H1 (cell line): ENCODE results near the gene ANO9. TPM values are rescaled to one million over a fixed set of nuclear protein-coding genes. Genes with fewer than 3 reads are reported as not detected.
A peak's percentile ranks its signal among the peaks of the same experiment; 100 is the strongest.

ENCODE experiments used
- CTCF ChIA-PET: fragments of 300-600 bp; sonication (Branson Sonifier 250); formaldehyde crosslinking; loops from one replicate; lab custom pipeline; 2021; ENCODE audit not compliant: partially characterized antibody; lab: Charles Lee
- POLR2A ChIA-PET: fragments of 300-600 bp; sonication (Branson Sonifier 250); formaldehyde crosslinking; loops from one replicate; lab custom pipeline; 2021; ENCODE audit warnings: inconsistent platforms; ENCODE audit not compliant: partially characterized antibody; lab: Charles Lee
- DNase-seq, 2 experiments: peaks; one replicate each; pipeline versions ENCODE4 v3.0.0 to v3.0.0-alpha.2; 2010 to 2022; ENCODE audit warnings: low spot score in 2 of 2, low read depth in 1 of 2, mixed read lengths in 1 of 2
- FAIRE-seq: peaks from 2 replicates; lab custom pipeline; 2011; peaks lifted over from hg19 to GRCh38; lab: Jason Lieb, UNC
- H2AFZ ChIP-seq: 2 replicates; pipeline ENCODE4 v1.8.1; 2012; ENCODE audit warnings: low read length, inconsistent platforms
- H2AK5ac ChIP-seq: 2 replicates; pipeline ENCODE4 v1.6.1; 2013; ENCODE audit warnings: low read depth, low read length
- H2BK120ac ChIP-seq: replicated peaks from 2 replicates; pipeline ENCODE3; 2013; ENCODE audit warnings: low read depth, low read length, inconsistent platforms
- H2BK12ac ChIP-seq: 2 replicates; pipeline ENCODE4 v1.6.1; 2013; ENCODE audit warnings: low read depth, low read length
- H2BK15ac ChIP-seq: 2 replicates; pipeline ENCODE4 v1.6.1; 2013; ENCODE audit warnings: low read length
- H2BK20ac ChIP-seq: 2 replicates; pipeline ENCODE4 v1.6.1; 2013; ENCODE audit warnings: low read length
- H2BK5ac ChIP-seq: 2 replicates; pipeline ENCODE4 v1.6.1; 2013; ENCODE audit warnings: low read depth, low read length
- H3K14ac ChIP-seq: 2 replicates; pipeline ENCODE4 v1.6.1; 2013; ENCODE audit warnings: inconsistent platforms; ENCODE audit not compliant: insufficient read length
- H3K18ac ChIP-seq: 2 replicates; pipeline ENCODE4 v1.6.1; 2013; ENCODE audit warnings: low read length; ENCODE audit errors: extremely low read depth
- H3K23ac ChIP-seq: 2 replicates; pipeline ENCODE4 v1.6.1; 2013; ENCODE audit warnings: inconsistent platforms; ENCODE audit not compliant: insufficient read length
- H3K23me2 ChIP-seq: 2 replicates; pipeline ENCODE4 v1.6.1; 2013; ENCODE audit warnings: low read depth, low read length
- H3K27ac ChIP-seq: 2 replicates; pipeline ENCODE4 v1.6.1; 2011; ENCODE audit warnings: low read depth, low read length, inconsistent platforms
- H3K27me3 ChIP-seq, 4 experiments: replicated peaks in 1 of 4; 1 replicate in 1 of 4; 2 replicates in 3 of 4; pipeline versions ENCODE4 v1.6.1 to v1.8.1; 2011 to 2013; ENCODE audit warnings: low read length in 3 of 4, mild to moderate bottlenecking in 3 of 4, inconsistent platforms in 2 of 4, mixed read lengths in 2 of 4, moderate library complexity in 1 of 4; ENCODE audit not compliant: control insufficient read depth in 3 of 4, insufficient read depth in 3 of 4; ENCODE audit errors: extremely low read depth in 1 of 4
- H3K36me3 ChIP-seq, 4 experiments: 2 replicates each; pipeline versions ENCODE4 v1.6.1 to v1.8.1; 2011 to 2013; ENCODE audit warnings: mild to moderate bottlenecking in 4 of 4, low read length in 3 of 4, moderate library complexity in 2 of 4, control low read depth in 1 of 4, inconsistent platforms in 1 of 4; ENCODE audit not compliant: insufficient read depth in 4 of 4, control insufficient read depth in 2 of 4
- H3K4ac ChIP-seq: replicated peaks from 2 replicates; pipeline ENCODE3; 2013; ENCODE audit warnings: low read length, low read depth, mixed read lengths, inconsistent platforms; ENCODE audit not compliant: insufficient read length
- H3K4me1 ChIP-seq, 4 experiments: replicated peaks in 1 of 4; 1 replicate in 1 of 4; 2 replicates in 3 of 4; pipeline versions ENCODE4 v1.6.1 to v1.8.1; 2011 to 2013; ENCODE audit warnings: low read length in 3 of 4, inconsistent platforms in 2 of 4, mixed read lengths in 1 of 4; ENCODE audit not compliant: insufficient read depth in 4 of 4, control insufficient read depth in 3 of 4
- H3K4me2 ChIP-seq, 2 experiments: 2 replicates each; pipeline versions ENCODE4 v1.6.1 to v1.8.1; 2011 to 2013; ENCODE audit warnings: low read depth in 2 of 2, low read length in 2 of 2, control low read depth in 1 of 2, inconsistent platforms in 1 of 2, mild to moderate bottlenecking in 1 of 2; ENCODE audit not compliant: insufficient read depth in 1 of 2
- H3K4me3 ChIP-seq, 4 experiments: fragments of 200-600, 300-600 bp in 1 of 4; sonication (generic), shearing (Covaris generic), sonication (Bioruptor Twin) in 1 of 4; 2 replicates each; pipeline versions ENCODE4 v1.5.1 to v1.8.1; 2011 to 2016; ENCODE audit warnings: low read length in 4 of 4, low read depth in 3 of 4, control low read depth in 2 of 4, inconsistent platforms in 2 of 4, mild to moderate bottlenecking in 2 of 4, mixed read lengths in 1 of 4, moderate library complexity in 1 of 4; ENCODE audit not compliant: insufficient read depth in 2 of 4; ENCODE audit errors: extremely low read depth in 1 of 4
- H3K56ac ChIP-seq: replicated peaks from 2 replicates; pipeline ENCODE3; 2013; ENCODE audit warnings: low read depth, mild to moderate bottlenecking, mixed read lengths, low read length, inconsistent platforms; ENCODE audit not compliant: insufficient read length
- H3K79me1 ChIP-seq: 2 replicates; pipeline ENCODE4 v1.6.1; 2013; ENCODE audit warnings: low read depth, low read length, control low read depth
- H3K79me2 ChIP-seq, 2 experiments: 2 replicates each; pipeline versions ENCODE4 v1.6.1 to v1.8.1; 2012 to 2013; ENCODE audit warnings: low read length in 2 of 2, mild to moderate bottlenecking in 2 of 2, inconsistent platforms in 1 of 2; ENCODE audit not compliant: insufficient read depth in 2 of 2, control insufficient read depth in 1 of 2
- H3K9ac ChIP-seq, 4 experiments: replicated peaks in 1 of 4; 1 replicate in 1 of 4; 2 replicates in 3 of 4; pipeline versions ENCODE4 v1.6.1 to v1.8.1; 2011 to 2013; ENCODE audit warnings: low read depth in 3 of 4, low read length in 3 of 4, control low read depth in 2 of 4, mild to moderate bottlenecking in 2 of 4, moderate library complexity in 2 of 4, inconsistent platforms in 1 of 4; ENCODE audit errors: extremely low read depth in 1 of 4
- H3K9me3 ChIP-seq, 2 experiments: 2 replicates each; pipeline versions ENCODE4 v1.6.1 to v1.8.1; 2012 to 2013; ENCODE audit warnings: mild to moderate bottlenecking in 2 of 2, moderate library complexity in 2 of 2, control low read depth in 1 of 2, inconsistent platforms in 1 of 2, low read depth in 1 of 2, low read length in 1 of 2, mixed read lengths in 1 of 2; ENCODE audit not compliant: insufficient read depth in 2 of 2
- H4K20me1 ChIP-seq, 2 experiments: replicated peaks in 1 of 2; 2 replicates each; pipeline versions ENCODE3 to v1.8.1; 2011 to 2013; ENCODE audit warnings: inconsistent platforms in 2 of 2, low read length in 2 of 2, mild to moderate bottlenecking in 1 of 2; ENCODE audit not compliant: insufficient read depth in 2 of 2, control insufficient read depth in 1 of 2
- H4K5ac ChIP-seq: 2 replicates; pipeline ENCODE4 v1.6.1; 2013; ENCODE audit warnings: low read length, low read depth, mixed read lengths, inconsistent platforms; ENCODE audit not compliant: insufficient read length
- H4K8ac ChIP-seq: 2 replicates; pipeline ENCODE4 v1.8.0; 2013; ENCODE audit warnings: mild to moderate bottlenecking, moderate library complexity, low read length, inconsistent platforms; ENCODE audit not compliant: insufficient read depth; ENCODE audit errors: extremely low read depth
- H4K91ac ChIP-seq: replicated peaks from 2 replicates; pipeline ENCODE3; 2013; ENCODE audit warnings: low read length, mixed read lengths, inconsistent platforms; ENCODE audit not compliant: insufficient read length
- CBX5 ChIP-seq: fragments of 300-800, 300-1000 bp; sonication (generic); IDR thresholded peaks from 2 replicates; pipeline ENCODE4 v1.7.1; 2016; ENCODE audit warnings: antibody characterized with exemption, low read length, low read depth
- CREB1 ChIP-seq: IDR thresholded peaks from 2 replicates; pipeline ENCODE4 v1.6.1; 2012; ENCODE audit warnings: inconsistent platforms
- EGR1 ChIP-seq: IDR thresholded peaks from 2 replicates; pipeline ENCODE4 v1.6.1; 2011; ENCODE audit warnings: low read depth, low read length, borderline replicate concordance
- EZH2 ChIP-seq: fragments of 200-600 bp; sonication (generic); IDR thresholded peaks from 2 replicates; pipeline ENCODE4 v1.7.1; 2012; ENCODE audit warnings: low read depth, mild to moderate bottlenecking, moderate library complexity, low read length, inconsistent platforms; ENCODE audit not compliant: severe bottlenecking
- HDAC2 ChIP-seq, 2 experiments: fragments of 300-600 bp in 1 of 2; sonication (generic) in 1 of 2; IDR thresholded peaks; 2 replicates each; pipeline ENCODE4 v1.6.1; 2011 to 2012; ENCODE audit warnings: low read depth in 2 of 2, low read length in 2 of 2, mild to moderate bottlenecking in 2 of 2, moderate library complexity in 2 of 2, borderline replicate concordance in 1 of 2, inconsistent platforms in 1 of 2
- PHF8 ChIP-seq: fragments of 200-600 bp; sonication (generic); conservative IDR thresholded peaks from 2 replicates; pipeline ENCODE4 v1.7.1; 2012; ENCODE audit warnings: low read depth, mild to moderate bottlenecking, inconsistent platforms, low read length, moderate library complexity
- SIRT6 ChIP-seq: IDR thresholded peaks from one replicate; pipeline ENCODE4 v1.7.1; 2012; ENCODE audit warnings: low read length, inconsistent platforms
- SP2 ChIP-seq: IDR thresholded peaks from 2 replicates; pipeline ENCODE4 v1.6.1; 2012; ENCODE audit warnings: mild to moderate bottlenecking, low read length, inconsistent platforms
- WGBS, 2 experiments: shearing (Covaris generic) in 1 of 2; methylation state at CpG; one replicate each; pipeline versions ENCODE4 v1.1.6 to v1.1.7; 2013 to 2015; ENCODE audit warnings: low lambda C conversion rate in 2 of 2, mixed read lengths in 2 of 2, inconsistent platforms in 1 of 2, low coverage in 1 of 2, missing lambda C conversion rate in 1 of 2; ENCODE audit not compliant: insufficient replicate concordance in 2 of 2, insufficient coverage in 1 of 2, insufficient read length in 1 of 2; ENCODE audit errors: extremely low coverage in 1 of 2, missing lambda C conversion rate in 1 of 2; 5-methylcytosine and 5-hydroxymethylcytosine counted together
- polyA plus RNA-seq, 7 experiments: library from polyadenylated mRNA; depleted of rRNA in 3 of 7; stranded (reverse) in 5 of 7; unstranded in 2 of 7; fragments of >200 nt in 5 of 7; fragments of 200-250 nt in 2 of 7; gene quantifications; 1 replicate in 5 of 7; 2 replicates in 1 of 7; 4 replicates in 1 of 7; pipeline versions ENCODE4 v1.2.1 to v1.2.3, GENCODE V29; 2011 to 2013; ENCODE audit warnings: missing spikeins in 2 of 7, mixed read lengths in 2 of 7
- total RNA-seq: library from RNA; stranded (reverse); fragmentation: NEBNext Ultra II Directional; extraction: Animal tissue kit (Norgen Biotek cat#: 25700); gene quantifications from 2 replicates; pipeline ENCODE4 v1.2.1, GENCODE V29; 2021
- TF ChIP-seq, protein P1 (sequence below): IDR thresholded peaks from 2 replicates; pipeline ENCODE4 v1.6.1; 2012; ENCODE audit warnings: inconsistent platforms
- TF ChIP-seq, protein P2 (sequence below): IDR thresholded peaks from 2 replicates; pipeline ENCODE4 v1.6.1; 2012; ENCODE audit warnings: inconsistent platforms

ANO9 gene
- total and polyA plus RNA-seq, 2 of the 8 experiments (the other 6 are each of a cell fraction or from before 2014, with no cell fraction given) = 20.0 to 20.7 TPM

DNA sequence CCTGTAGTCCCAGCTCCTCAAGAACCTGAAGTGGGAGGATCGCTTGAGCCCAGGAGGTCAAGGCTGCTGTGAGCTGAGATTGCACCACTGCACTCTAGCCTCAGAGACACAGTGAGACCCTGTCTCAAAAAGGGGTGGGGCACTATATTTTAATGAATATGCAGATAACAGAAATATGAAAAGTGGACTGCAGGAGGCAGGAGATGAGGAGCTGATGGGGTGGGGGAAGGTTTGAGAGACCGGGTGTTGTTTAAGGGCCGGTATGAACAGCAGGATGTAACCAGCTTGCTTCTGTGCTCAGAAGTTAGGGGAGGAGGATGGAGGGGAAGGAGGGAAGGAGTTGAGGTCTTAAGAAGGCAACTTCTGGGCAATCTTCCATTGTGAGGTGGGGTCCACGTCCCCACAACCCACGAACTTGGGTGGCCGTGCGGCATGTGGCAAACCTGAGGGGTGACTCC lies 73.8 kb downstream of the ANO9 start:
- H3K9me3 ChIP-seq = peaks cover 0 to 4% of the 10 kb centered on the region in 2 experiments; a peak in 1 of 4 replicates
- H2AK5ac ChIP-seq = 0 out of 2 replicates have a peak overlapping the region, but pooled peaks have one; percentile 57
- H3K4ac ChIP-seq = no peak overlapping the region
- ChIA-PET CTCF (interaction anchor here (0.7 to 13.4 kb wide), 11 partner anchors 22 to 391 kb away, joined by 3 to 212 read pairs (median 4); partner anchors contain the start of genes BET1L and RIC8A), POLR2A (interaction anchor here (0.7 to 3.4 kb wide), 29 partner anchors 10 to 467 kb away, joined by 3 to 16 read pairs (median 4); partner anchors contain the start of genes PGGHG and PTDSS2)
- peak overlapping the region; percentile 41 to 62 for H3K4me2 ChIP-seq
- peaks cover 3% of the 10 kb centered on the region; the same call in 1 of the 2 replicates for H3K23me2 ChIP-seq
- peak overlapping the region; percentile 4 for H4K91ac ChIP-seq
- H3K27ac ChIP-seq = no peak overlapping the region
- H3K36me3 ChIP-seq = peaks cover 3 to 9% (median 7%) of the 10 kb centered on the region in 4 experiments; a peak in 5 of 8 replicates
- no peak overlapping the region for H3K14ac ChIP-seq
- H3K9ac ChIP-seq = no peak overlapping the region
- WGBS, 2 experiments = 66% methylated on average over 6 of the region's 7 CpGs; no CpG with 5 or more reads in 1 of the 2 experiments
- H2BK12ac ChIP-seq = peak overlapping the region; percentile 96; the same call in 1 of the 2 replicates
- 0 out of 2 replicates have a peak overlapping the region, but pooled peaks have one; percentile 52 for H2BK5ac ChIP-seq
- 0 out of 2 replicates have a peak overlapping the region, but pooled peaks have one; percentile 18 for H2BK20ac ChIP-seq
- peaks cover 7% of the 10 kb centered on the region for H3K79me1 ChIP-seq
- no peak overlapping the region for H4K8ac ChIP-seq
- H2BK15ac ChIP-seq = no peak overlapping the region; the same call in 1 of the 2 replicates
- H2BK120ac ChIP-seq = no peak overlapping the region
- peaks cover 0 to 15% of the 10 kb centered on the region in 2 experiments; a peak in 1 of 4 replicates for H3K79me2 ChIP-seq
- peaks cover 0 to 12% (median 7%) of the 10 kb centered on the region in 4 experiments; a peak in 6 of 7 replicates for H3K4me1 ChIP-seq
- H3K27me3 ChIP-seq = peaks cover 0 to 5% (median 2%) of the 10 kb centered on the region in 4 experiments; a peak in 1 of 7 replicates
- no peak for FAIRE-seq
- DNase-seq = no peak
- no peak overlapping the region for H3K18ac ChIP-seq
- H3K23ac ChIP-seq = no peak overlapping the region
- H3K56ac ChIP-seq = no peak overlapping the region
- peak overlapping the region in 1 of 4 experiments; percentile 39; a peak in 2 of 8 replicates for H3K4me3 ChIP-seq
- H4K20me1 ChIP-seq = peaks cover 0 to 2% of the 10 kb centered on the region in 2 experiments
- no peak overlapping the region for H4K5ac ChIP-seq
- H2AFZ ChIP-seq = no peak overlapping the region
- 0 out of 2 replicates have a peak, but pooled peaks have one; percentile 22 for TF ChIP-seq EGR1
- TF ChIP-seq, protein P1, sequence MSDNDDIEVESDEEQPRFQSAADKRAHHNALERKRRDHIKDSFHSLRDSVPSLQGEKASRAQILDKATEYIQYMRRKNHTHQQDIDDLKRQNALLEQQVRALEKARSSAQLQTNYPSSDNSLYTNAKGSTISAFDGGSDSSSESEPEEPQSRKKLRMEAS = 0 out of 2 replicates have a peak, but pooled peaks have one; percentile 12
- TF ChIP-seq EZH2 = no peak
- TF ChIP-seq CBX5 = no peak
- TF ChIP-seq CREB1 = no peak
- TF ChIP-seq, protein P2, sequence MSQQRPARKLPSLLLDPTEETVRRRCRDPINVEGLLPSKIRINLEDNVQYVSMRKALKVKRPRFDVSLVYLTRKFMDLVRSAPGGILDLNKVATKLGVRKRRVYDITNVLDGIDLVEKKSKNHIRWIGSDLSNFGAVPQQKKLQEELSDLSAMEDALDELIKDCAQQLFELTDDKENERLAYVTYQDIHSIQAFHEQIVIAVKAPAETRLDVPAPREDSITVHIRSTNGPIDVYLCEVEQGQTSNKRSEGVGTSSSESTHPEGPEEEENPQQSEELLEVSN = no peak
- 0 out of 4 replicates have a peak, but pooled peaks of 1 of the 2 experiments have one; percentile 16 for TF ChIP-seq HDAC2 (IDR thresholded peaks at IDR 0.05; ENCODE audit: borderline replicate concordance in 1 of 2, low read depth in 2 of 2, low read length in 2 of 2)
- no peak for TF ChIP-seq SIRT6
- no peak for TF ChIP-seq PHF8
- no peak for TF ChIP-seq SP2
